IgD-negative memory B cell (primary cell): Measurements from ENCODE around the gene RABL2B. TPM values are rescaled to one million over a fixed set of nuclear protein-coding genes. Genes with fewer than 3 reads are reported as not detected.

Experiments
- H3K27ac Mint-ChIP-seq, 3 donors: one replicate each; pipeline ENCODE4 v1.8.0; 2020 to 2022; ENCODE audit warnings: mild to moderate bottlenecking in 3 of 3, mixed read lengths in 3 of 3, moderate library complexity in 1 of 3
- H3K27me3 Mint-ChIP-seq: one replicate; pipeline ENCODE4 v1.8.0; 2021; ENCODE audit warnings: mixed read lengths
- H3K36me3 Mint-ChIP-seq: one replicate; pipeline ENCODE4 v1.8.0; 2020; ENCODE audit warnings: mild to moderate bottlenecking, mixed read lengths
- H3K4me1 Mint-ChIP-seq, 3 donors: one replicate each; pipeline ENCODE4 v1.8.0; 2020 to 2022; ENCODE audit warnings: mixed read lengths in 3 of 3, mild to moderate bottlenecking in 1 of 3
- H3K4me3 Mint-ChIP-seq, 4 donors: one replicate each; pipeline ENCODE4 v1.8.0; 2020 to 2022; ENCODE audit warnings: mild to moderate bottlenecking in 4 of 4, mixed read lengths in 4 of 4, moderate library complexity in 3 of 4
- H3K9me3 Mint-ChIP-seq, 3 donors: one replicate each; pipeline ENCODE4 v1.8.0; 2020 to 2021; ENCODE audit warnings: mixed read lengths in 3 of 3, mild to moderate bottlenecking in 1 of 3
- polyA plus RNA-seq: library from polyadenylated mRNA; unstranded; fragments of 300-500 nt; fragmentation: Illumina TruSeq; gene quantifications from one replicate; pipeline ENCODE4 v1.2.3, GENCODE V29; 2021

The RABL2B gene
- polyA plus RNA-seq, 1 donor from 2014 or later, result 25.0 TPM

GRCh38 chr22:50730941-50731661 is 52.3 kb downstream of the RABL2B start:
- Mint-ChIP-seq H3K36me3 (no peaks in the 10 kb centered on the region), H3K4me3 (no peak overlapping the region), H3K27me3 (peaks cover 8% of the 10 kb centered on the region), H3K9me3 (no peaks in the 10 kb centered on the region), H3K27ac (no peak overlapping the region), H3K4me1 (peaks cover 0 to 10% (median 7%) of the 10 kb centered on the region in 3 donors)

GRCh38 chr22:50730013-50730891 is 53.2 kb downstream of the RABL2B start:
- Mint-ChIP-seq H3K36me3 (no peaks in the 10 kb centered on the region), H3K9me3 (no peaks in the 10 kb centered on the region), H3K4me1 (peaks cover 0 to 10% (median 8%) of the 10 kb centered on the region in 3 donors), H3K4me3 (peak overlapping the region in 1 of 4 donors; percentile 23), H3K27ac (peak overlapping the region in 1 of 3 donors; percentile 90), H3K27me3 (peaks cover 6% of the 10 kb centered on the region)

- Mint-ChIP-seq H3K27me3 (peaks cover 4% of the 10 kb centered on the region), H3K4me1 (peaks cover 0 to 10% (median 8%) of the 10 kb centered on the region in 3 donors), H3K36me3 (no peaks in the 10 kb centered on the region), H3K9me3 (no peaks in the 10 kb centered on the region), H3K4me3 (no peak overlapping the region), H3K27ac (peak overlapping the region in 1 of 3 donors; percentile 90)
Measured at GRCh38 chr22:50729391-50730012, 53.9 kb downstream of the RABL2B start.

- Mint-ChIP-seq H3K9me3 (no peaks in the 10 kb centered on the region), H3K4me1 (peaks cover 0 to 17% (median 14%) of the 10 kb centered on the region in 3 donors), H3K27ac (no peak overlapping the region), H3K4me3 (no peak overlapping the region), H3K36me3 (no peaks in the 10 kb centered on the region), H3K27me3 (peaks cover 6% of the 10 kb centered on the region)
Measured at GRCh38 chr22:50728523-50728931, 54.9 kb downstream of the RABL2B start.

- Mint-ChIP-seq H3K27ac (peak overlapping the region in 1 of 3 donors; percentile 29), H3K4me1 (peaks cover 0 to 17% (median 14%) of the 10 kb centered on the region in 3 donors), H3K4me3 (no peak overlapping the region), H3K36me3 (no peaks in the 10 kb centered on the region), H3K27me3 (peaks cover 9% of the 10 kb centered on the region), H3K9me3 (no peaks in the 10 kb centered on the region)
Measured at GRCh38 chr22:50727678-50728522, 55.5 kb downstream of the RABL2B start.

- peak overlapping the region in 1 of 3 donors; percentile 31 for H3K27ac Mint-ChIP-seq
- H3K9me3 Mint-ChIP-seq, result no peaks in the 10 kb centered on the region
- no peaks in the 10 kb centered on the region for H3K36me3 Mint-ChIP-seq
- H3K4me1 Mint-ChIP-seq, result peaks cover 0 to 14% (median 12%) of the 10 kb centered on the region in 3 donors
- peak overlapping the region in 1 of 4 donors; percentile 35 for H3K4me3 Mint-ChIP-seq
- H3K27me3 Mint-ChIP-seq, result peaks cover 11% of the 10 kb centered on the region
Measured at GRCh38 chr22:50726643-50727340, 56.6 kb downstream of the RABL2B start.

- Mint-ChIP-seq H3K4me3 (no peak overlapping the region), H3K27me3 (peaks cover 11% of the 10 kb centered on the region), H3K27ac (no peak overlapping the region), H3K9me3 (no peaks in the 10 kb centered on the region), H3K36me3 (no peaks in the 10 kb centered on the region), H3K4me1 (peaks cover 0 to 14% (median 12%) of the 10 kb centered on the region in 3 donors)
Measured at GRCh38 chr22:50725597-50725996, 57.8 kb downstream of the RABL2B start.

- Mint-ChIP-seq H3K4me1 (peaks cover 0 to 10% (median 9%) of the 10 kb centered on the region in 3 donors), H3K27ac (no peak overlapping the region), H3K4me3 (peak overlapping the region in 1 of 4 donors; percentile 58), H3K9me3 (no peaks in the 10 kb centered on the region), H3K27me3 (peaks cover 9% of the 10 kb centered on the region), H3K36me3 (no peaks in the 10 kb centered on the region)
Measured at GRCh38 chr22:50724616-50725015, 58.8 kb downstream of the RABL2B start.

GRCh38 chr22:50723991-50724390 is 59.4 kb downstream of the RABL2B start:
- Mint-ChIP-seq H3K27me3 (peaks cover 10% of the 10 kb centered on the region), H3K9me3 (no peaks in the 10 kb centered on the region), H3K27ac (no peak overlapping the region), H3K36me3 (no peaks in the 10 kb centered on the region), H3K4me1 (peaks cover 0 to 8% (median 7%) of the 10 kb centered on the region in 3 donors), H3K4me3 (peak overlapping the region in 1 of 4 donors; percentile 76)

- peaks cover 10% of the 10 kb centered on the region for H3K27me3 Mint-ChIP-seq
- no peak overlapping the region for H3K4me3 Mint-ChIP-seq
- no peaks in the 10 kb centered on the region for H3K36me3 Mint-ChIP-seq
- peak overlapping the region in 1 of 3 donors; percentile 71 for H3K27ac Mint-ChIP-seq
- peaks cover 0 to 7% (median 7%) of the 10 kb centered on the region in 3 donors for H3K4me1 Mint-ChIP-seq
- no peaks in the 10 kb centered on the region for H3K9me3 Mint-ChIP-seq
Measured at GRCh38 chr22:50722716-50723428, 60.6 kb downstream of the RABL2B start.

- H3K4me3 Mint-ChIP-seq, result no peak overlapping the region
- H3K27ac Mint-ChIP-seq, result peak overlapping the region in 1 of 3 donors; percentile 71
- no peaks in the 10 kb centered on the region for H3K36me3 Mint-ChIP-seq
- H3K9me3 Mint-ChIP-seq, result no peaks in the 10 kb centered on the region
- H3K4me1 Mint-ChIP-seq, result peaks cover 0 to 7% (median 7%) of the 10 kb centered on the region in 3 donors
- H3K27me3 Mint-ChIP-seq, result peaks cover 10% of the 10 kb centered on the region
Measured at GRCh38 chr22:50722048-50722701, 61.3 kb downstream of the RABL2B start.

GRCh38 chr22:50721257-50721844 is 62.1 kb downstream of the RABL2B start:
- no peaks in the 10 kb centered on the region for H3K36me3 Mint-ChIP-seq
- no peak overlapping the region for H3K27ac Mint-ChIP-seq
- H3K9me3 Mint-ChIP-seq, result no peaks in the 10 kb centered on the region
- peaks cover 0 to 7% (median 7%) of the 10 kb centered on the region in 3 donors for H3K4me1 Mint-ChIP-seq
- no peak overlapping the region for H3K4me3 Mint-ChIP-seq
- H3K27me3 Mint-ChIP-seq, result peaks cover 10% of the 10 kb centered on the region
